ENCODE data around the gene MYO16. TPM values are rescaled to one million over a fixed set of nuclear protein-coding genes. Genes with fewer than 3 reads are reported as not detected.

MYO16 gene
- total RNA-seq, 1 experiment from 2014 or later, result not detected

DNA sequence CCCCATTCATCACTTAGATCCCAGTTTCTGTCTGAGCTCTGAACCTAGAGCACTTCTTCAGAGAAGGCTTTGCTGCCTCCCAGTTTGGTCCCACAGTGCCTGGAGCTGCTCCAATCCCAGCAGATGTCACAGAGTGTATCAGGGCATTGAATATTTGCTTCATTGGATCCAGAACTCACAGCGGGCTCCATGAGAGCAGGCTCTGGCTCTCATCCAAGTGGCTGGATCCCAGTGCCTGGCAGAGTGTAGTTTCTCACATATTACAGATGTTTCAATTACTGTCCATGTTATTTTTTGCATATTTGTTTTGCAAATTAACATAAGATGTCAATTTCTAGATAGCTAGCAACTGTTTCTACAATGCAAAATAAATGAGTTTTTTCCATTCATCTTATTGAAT is 50.6 kb downstream of the MYO16 start:
- Histone ChIP-seq H3K79me1 (ENCODE audit: insufficient read depth, low read depth, low read length, poor library complexity, severe bottlenecking) (no peaks in the 10 kb centered on the region), H3K14ac (ENCODE audit: insufficient read depth, low read length) (no peak overlapping the region), H3K79me2 (ENCODE audit: insufficient read depth, low read length) (no peaks in the 10 kb centered on the region), H2BK5ac (ENCODE audit: insufficient read length, low read length) (no peak overlapping the region), H3K23ac (ENCODE audit: insufficient read length, low read depth, low read length) (no peak overlapping the region), H2AK5ac (ENCODE audit: insufficient read length, low read length) (no peak overlapping the region), H3K4me1 (ENCODE audit: insufficient read depth, low read length) (no peaks in the 10 kb centered on the region), H3K27ac (ENCODE audit: insufficient read length, low read depth, low read length) (no peak overlapping the region), H3K9ac (ENCODE audit: extremely low read depth, insufficient read length, low read length) (no peak overlapping the region), H3K23me2 (ENCODE audit: insufficient read length, low read depth, low read length, poor library complexity, severe bottlenecking) (no peaks in the 10 kb centered on the region), H3K4me2 (ENCODE audit: insufficient read depth, insufficient read length, low read length) (no peak overlapping the region), H3K27me3 (ENCODE audit: insufficient read depth, low read length) (no peaks in the 10 kb centered on the region), H3K56ac (ENCODE audit: insufficient read length, low read depth, low read length) (no peak overlapping the region), H3K18ac (ENCODE audit: insufficient read length, low read depth, low read length) (no peak overlapping the region), H4K8ac (replicated peaks; ENCODE audit: insufficient read length, low read depth, low read length) (no peak overlapping the region), H4K20me1 (ENCODE audit: control insufficient read depth, insufficient read depth, insufficient read length) (no peaks in the 10 kb centered on the region), H2AFZ (ENCODE audit: low read length) (no peak overlapping the region), H2BK20ac (ENCODE audit: low read depth, low read length, poor library complexity, severe bottlenecking) (no peak overlapping the region), H2BK120ac (ENCODE audit: low read depth, low read length, poor library complexity, severe bottlenecking) (no peak overlapping the region), H2BK12ac (ENCODE audit: insufficient read length, low read depth, low read length) (no peak overlapping the region), H4K91ac (ENCODE audit: insufficient read length, low read depth, low read length) (no peak overlapping the region), H3K4ac (ENCODE audit: low read depth, low read length) (no peak overlapping the region), H3K9me3 (ENCODE audit: control insufficient read depth, low read depth, low read length) (no peaks in the 10 kb centered on the region), H3T11ph (ENCODE audit: low read length) (no peak overlapping the region), H2BK15ac (ENCODE audit: low read depth, low read length) (no peak overlapping the region), H4K5ac (ENCODE audit: insufficient read length, low read depth, low read length) (no peak overlapping the region)
- no peak for DNase-seq
- no peak for TF ChIP-seq CTCF (conservative IDR thresholded peaks at IDR 0.05)
- Mint-ChIP-seq H3K4me3 (no peak overlapping the region), H3K27ac (no peak overlapping the region), H3K27me3 (ENCODE audit: low read depth) (no peaks in the 10 kb centered on the region), H3K4me1 (peaks cover 3% of the 10 kb centered on the region in 2 experiments; a peak in 2 of 4 replicates), H3K9me3 (no peaks in the 10 kb centered on the region), H3K36me3 (ENCODE audit: insufficient read depth in 1 of 3, low read depth in 3 of 3) (no peaks in the 10 kb centered on the region)
- WGBS (ENCODE audit: extremely low coverage, insufficient read length, low lambda C conversion rate), result no CpG with 5 or more reads among the region's 1 CpG
